KOPT-K1 (cell line): ENCODE results near the gene TMEM267.
"Not testable (repeated sequence)": the region's sequence is repeated elsewhere in the genome, so short reads cannot be mapped to it uniquely, and the experiment has no call there.

Experiments
- H3K27ac ChIP-seq: fragments of 200-600 bp; sonication (generic); 2 replicates; pipeline ENCODE4 v1.5.1; 2016; ENCODE audit warnings: antibody characterized with exemption, mild to moderate bottlenecking, low read depth, low read length; ENCODE audit not compliant: poor library complexity, severe bottlenecking
- H3K36me3 ChIP-seq: fragments of 200-600 bp; sonication (generic); 2 replicates; pipeline ENCODE4 v1.5.1; 2017; ENCODE audit warnings: antibody characterized with exemption, mild to moderate bottlenecking, low read length, moderate library complexity; ENCODE audit not compliant: insufficient read depth
- H3K9me3 ChIP-seq: fragments of 200-600 bp; sonication (generic); 2 replicates; pipeline ENCODE4 v1.5.1; 2017; ENCODE audit warnings: antibody characterized with exemption, low read length, mild to moderate bottlenecking; ENCODE audit not compliant: insufficient read depth, poor library complexity, severe bottlenecking

The TMEM267 gene

DNA sequence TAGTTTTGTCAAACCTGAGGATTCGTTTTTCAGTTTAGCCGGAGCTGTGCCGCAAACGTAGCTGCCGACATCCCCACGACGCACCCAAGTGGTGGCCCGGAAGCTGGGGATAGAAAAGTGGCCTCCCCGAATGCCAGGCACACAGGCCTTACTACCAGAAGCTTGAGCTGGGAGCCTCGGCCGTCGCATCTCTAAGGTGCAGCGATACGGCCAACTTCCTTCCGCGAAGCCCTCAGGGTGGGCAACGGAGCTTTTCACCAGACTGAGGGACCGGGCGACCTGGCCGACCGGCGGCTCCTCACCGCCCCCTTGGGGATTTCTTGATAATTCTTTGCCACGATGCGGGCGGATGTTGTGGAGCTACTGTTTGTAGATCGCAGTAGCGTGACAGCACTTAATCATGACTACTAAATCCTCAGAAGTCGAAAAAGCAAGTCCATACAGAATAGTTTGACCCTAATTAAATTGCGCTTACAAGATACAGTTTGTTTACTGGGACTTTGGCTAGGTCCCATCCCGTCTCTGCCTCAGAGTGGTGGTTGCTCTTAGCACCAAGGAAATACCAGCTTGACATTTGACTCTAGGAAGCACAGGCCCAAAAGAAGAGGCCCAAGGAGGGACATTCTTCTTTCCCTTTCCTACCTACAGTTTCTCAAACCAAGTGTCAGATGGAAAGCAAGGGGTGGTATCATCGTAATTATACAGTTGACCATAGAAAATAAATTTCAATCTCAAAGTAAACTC, 613 bp upstream of the TMEM267 start:
- Histone ChIP-seq H3K36me3 (peaks cover 23% of the 10 kb centered on the region), H3K27ac (peak overlapping the region; percentile 94), H3K9me3 (no peaks in the 10 kb centered on the region)

- H3K9me3 ChIP-seq, result no peaks in the 10 kb centered on the region
- peaks cover 7% of the 10 kb centered on the region for H3K36me3 ChIP-seq
- peak overlapping the region; percentile 94 for H3K27ac ChIP-seq
Measured at GRCh38 chr5:43482490-43483297, 971 bp downstream of the TMEM267 start.

DNA sequence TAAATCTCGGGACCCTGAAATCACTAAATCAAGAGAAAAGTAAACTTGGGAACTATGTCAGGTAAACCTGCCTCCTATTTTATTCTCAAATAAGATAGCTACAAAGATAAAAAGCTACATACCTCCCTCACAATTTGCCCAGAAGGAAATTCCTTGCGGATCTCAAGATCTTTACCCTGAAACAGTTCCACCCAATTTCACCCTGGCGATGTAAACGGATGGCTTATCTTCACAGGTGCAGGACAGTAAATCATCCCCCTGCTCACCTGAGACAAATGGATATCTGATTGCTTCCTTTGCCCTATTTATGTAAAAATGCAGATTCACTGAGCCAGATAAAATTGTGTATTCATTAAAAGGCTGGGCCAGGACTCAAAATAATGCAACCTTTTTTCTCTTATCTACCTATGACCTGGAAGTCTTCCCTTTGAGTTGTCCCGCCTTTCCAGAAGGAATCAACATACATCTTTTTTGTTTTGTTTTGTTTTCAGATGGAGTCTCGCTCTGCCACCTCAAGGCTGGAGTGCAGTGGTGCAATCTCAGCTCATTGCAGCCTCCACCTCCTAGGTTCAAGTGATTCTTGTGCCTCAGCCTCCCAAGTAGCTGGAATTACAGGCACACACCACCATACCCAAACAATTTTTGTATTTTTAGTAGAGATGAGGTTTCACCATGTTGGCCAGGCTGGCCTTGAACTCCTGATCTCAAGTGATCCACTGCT, 13.8 kb downstream of the TMEM267 start:
- Histone ChIP-seq H3K9me3 (peaks cover 49% of the 10 kb centered on the region), H3K27ac (no peak overlapping the region), H3K36me3 (peaks cover 44% of the 10 kb centered on the region)

DNA sequence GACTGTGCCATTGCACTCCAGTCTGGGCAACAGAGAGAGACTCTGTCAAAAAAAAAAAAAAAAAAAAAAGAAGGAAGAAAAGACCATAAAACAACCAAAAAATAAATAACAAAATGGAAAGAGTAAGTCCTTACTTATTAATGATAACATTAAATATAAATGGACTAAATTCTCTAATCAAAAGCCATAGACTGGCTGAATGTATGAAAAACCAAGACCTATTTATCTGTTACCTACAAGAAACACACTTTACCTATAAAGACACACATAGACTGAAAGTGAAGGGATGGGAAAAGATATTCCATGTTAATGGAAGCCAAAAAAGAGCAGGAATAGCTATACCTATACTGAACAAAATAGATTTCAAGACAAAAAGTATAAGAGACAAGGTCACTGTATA, 16.6 kb downstream of the TMEM267 start:
- no peak overlapping the region for H3K27ac ChIP-seq
- peaks cover 41% of the 10 kb centered on the region for H3K9me3 ChIP-seq
- H3K36me3 ChIP-seq, result peaks cover 36% of the 10 kb centered on the region

GRCh38 chr5:43465455-43465854, 18.2 kb downstream of the TMEM267 start:
- not testable (repeated sequence) for H3K27ac ChIP-seq
- Histone ChIP-seq H3K36me3 (peaks cover 37% of the 10 kb centered on the region), H3K9me3 (peaks cover 39% of the 10 kb centered on the region)

DNA sequence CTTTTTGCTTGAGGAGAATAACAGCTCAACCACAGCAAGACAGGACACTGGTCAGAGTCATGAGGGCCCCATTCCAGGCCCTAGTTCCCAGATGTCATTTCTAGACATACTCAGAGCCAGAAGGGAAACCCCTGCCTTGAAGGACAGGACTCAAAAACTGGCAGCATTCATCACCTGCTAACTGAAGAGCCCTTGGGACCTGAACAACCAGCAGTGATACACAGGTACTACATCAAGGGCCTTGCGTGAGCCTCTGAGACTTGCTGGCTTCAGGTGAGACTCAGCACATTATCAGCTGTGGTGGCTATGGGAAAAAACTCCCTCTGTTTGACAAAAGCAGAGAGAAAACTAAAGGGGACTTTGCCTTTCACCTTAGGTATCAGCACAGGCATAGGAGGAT, 22.6 kb downstream of the TMEM267 start:
- Histone ChIP-seq H3K9me3 (peaks cover 33% of the 10 kb centered on the region), H3K27ac (no peak overlapping the region), H3K36me3 (peaks cover 16% of the 10 kb centered on the region; the same call in 1 of the 2 replicates)

GRCh38 chr5:43456556-43456955, 27.1 kb downstream of the TMEM267 start:
- peaks cover 30% of the 10 kb centered on the region for H3K9me3 ChIP-seq
- no peak overlapping the region for H3K27ac ChIP-seq
- peaks cover 9% of the 10 kb centered on the region; the same call in 1 of the 2 replicates for H3K36me3 ChIP-seq

GRCh38 chr5:43441575-43441974, 42.1 kb downstream of the TMEM267 start:
- Histone ChIP-seq H3K9me3 (peaks cover 27% of the 10 kb centered on the region), H3K36me3 (peaks cover 13% of the 10 kb centered on the region; the same call in 1 of the 2 replicates)
- H3K27ac ChIP-seq, result not testable (repeated sequence)

GRCh38 chr5:43437062-43437660, 46.5 kb downstream of the TMEM267 start:
- Histone ChIP-seq H3K36me3 (no peaks in the 10 kb centered on the region), H3K9me3 (peaks cover 11% of the 10 kb centered on the region), H3K27ac (no peak overlapping the region)

- no peak overlapping the region for H3K27ac ChIP-seq
- peaks cover 3% of the 10 kb centered on the region for H3K9me3 ChIP-seq
- no peaks in the 10 kb centered on the region for H3K36me3 ChIP-seq
Measured at GRCh38 chr5:43433382-43433781, 50.3 kb downstream of the TMEM267 start.

DNA sequence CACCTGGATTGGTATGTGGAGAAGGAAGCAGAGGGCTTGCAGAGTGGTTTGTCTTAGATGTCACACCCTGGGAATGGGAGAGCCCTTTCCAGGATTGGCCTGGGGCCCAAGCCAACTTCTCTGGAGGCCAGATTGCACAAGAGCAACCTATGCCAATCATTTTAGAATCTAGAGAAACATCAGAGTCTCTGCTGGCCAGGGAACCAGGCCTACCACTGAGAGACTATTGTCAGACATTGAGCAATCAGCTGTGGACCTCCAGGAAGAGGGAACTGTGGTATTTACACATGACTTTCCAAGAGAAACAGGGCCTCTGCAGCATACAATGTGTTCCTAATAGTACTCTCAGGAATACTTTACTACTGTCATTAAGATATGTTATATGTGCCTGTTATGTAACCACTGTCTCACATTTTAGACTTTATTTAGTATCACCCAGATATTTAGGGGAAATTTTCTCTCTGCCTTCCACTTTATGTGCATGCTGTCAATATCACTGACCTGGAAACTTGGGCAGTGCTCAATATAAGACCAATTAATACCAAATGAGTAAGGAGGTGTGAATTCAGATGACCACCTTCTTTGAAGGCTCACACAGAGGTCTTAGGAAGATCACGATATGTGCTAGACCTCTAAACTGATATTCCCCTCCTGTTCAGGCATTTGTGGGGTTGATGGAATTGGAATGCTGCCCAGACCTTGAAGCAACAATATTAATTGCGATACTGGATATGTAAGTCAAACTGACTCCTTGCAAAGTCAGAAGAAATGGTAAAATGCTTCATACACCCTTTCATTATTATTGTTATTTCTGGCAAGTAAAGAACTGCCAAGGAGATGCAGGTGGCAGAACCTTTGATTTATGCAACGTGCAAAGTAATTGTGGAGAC, 50.9 kb downstream of the TMEM267 start:
- Histone ChIP-seq H3K27ac (no peak overlapping the region), H3K9me3 (no peaks in the 10 kb centered on the region), H3K36me3 (no peaks in the 10 kb centered on the region)

DNA sequence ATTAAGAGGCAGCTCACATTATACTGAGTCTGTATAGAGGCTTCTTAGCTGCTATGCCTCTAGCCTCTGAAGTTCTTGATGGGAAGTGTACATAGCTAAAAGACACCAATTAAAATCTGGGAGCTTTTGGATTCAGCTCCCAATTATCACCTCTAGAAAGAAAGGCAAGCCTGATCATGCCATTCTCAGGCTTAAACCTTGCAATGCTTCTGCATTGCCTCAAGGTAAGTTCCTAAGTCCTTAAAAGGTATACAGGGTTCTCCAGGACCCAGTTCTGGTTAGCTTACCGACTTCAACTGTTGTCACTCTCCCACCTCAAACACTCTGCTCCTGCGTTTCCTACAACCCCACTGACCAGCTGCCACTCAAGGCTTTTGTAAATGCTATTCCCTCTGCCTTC, 54.0 kb downstream of the TMEM267 start:
- Histone ChIP-seq H3K9me3 (no peaks in the 10 kb centered on the region), H3K27ac (no peak overlapping the region), H3K36me3 (no peaks in the 10 kb centered on the region)

GRCh38 chr5:43429016-43429415, 54.6 kb downstream of the TMEM267 start:
- Histone ChIP-seq H3K9me3 (no peaks in the 10 kb centered on the region), H3K27ac (no peak overlapping the region), H3K36me3 (no peaks in the 10 kb centered on the region)

DNA sequence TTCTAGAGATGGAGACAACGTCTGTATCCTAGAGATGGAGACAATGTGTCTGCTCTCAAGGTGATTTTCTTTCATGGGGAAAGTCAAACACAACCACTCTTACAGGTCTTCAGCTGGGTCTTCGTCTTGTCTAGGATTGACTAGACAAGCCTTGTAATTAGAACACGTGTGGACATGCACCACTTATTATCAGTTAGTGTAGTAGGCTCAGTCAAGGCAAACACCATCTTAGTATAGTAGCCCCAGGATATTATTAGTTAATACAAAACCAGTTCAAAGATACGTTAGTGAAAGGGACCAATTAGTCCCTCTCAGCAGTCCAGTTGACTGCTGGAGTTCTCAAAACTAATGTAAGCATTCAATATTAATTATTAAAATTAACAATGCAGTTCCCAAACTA, 56.4 kb downstream of the TMEM267 start:
- Histone ChIP-seq H3K27ac (no peak overlapping the region), H3K36me3 (no peaks in the 10 kb centered on the region), H3K9me3 (no peaks in the 10 kb centered on the region)
